Left lung (tissue), 10 donors: ENCODE measurements around the gene TRIM46. TPM values are rescaled to one million over a fixed set of nuclear protein-coding genes. Genes with fewer than 3 reads are reported as not detected.
"Not testable (repeated sequence)": the region's sequence is repeated elsewhere in the genome, so short reads cannot be mapped to it uniquely, and the experiment has no call there.

Experiments used
- ATAC-seq: fragments of 200-7000 bp; cut with Tn5 transposase; one replicate; pipeline ENCODE4 v1.9.1; 2020; ENCODE audit warnings: moderate library complexity
- DNase-seq, 4 donors: peaks; one replicate each; pipeline ENCODE4 v3.0.0-alpha.2; 2013 to 2020
- H3K27ac ChIP-seq, 2 donors: fragments of 200-600 bp; sonication (generic) in 1 of 2; one replicate each; pipeline versions ENCODE4 v1.5.0 to v1.8.0; 2020 to 2021
- H3K27me3 ChIP-seq, 2 donors: fragments of 200-600 bp; sonication (generic) in 1 of 2; one replicate each; pipeline versions ENCODE4 v1.5.0 to v1.8.0; 2020 to 2021
- H3K36me3 ChIP-seq, 2 donors: fragments of 200-600 bp; sonication (generic) in 1 of 2; one replicate each; pipeline versions ENCODE4 v1.5.0 to v1.8.0; 2020 to 2021
- H3K4me1 ChIP-seq, 2 donors: fragments of 200-600 bp; one replicate each; pipeline ENCODE4 v1.8.0; 2021
- H3K4me3 ChIP-seq, 2 donors: fragments of 200-600 bp; sonication (generic) in 1 of 2; one replicate each; pipeline versions ENCODE4 v1.5.0 to v1.8.0; 2020 to 2021; ENCODE audit warnings: mild to moderate bottlenecking in 1 of 2
- H3K9me3 ChIP-seq, 2 donors: fragments of 200-600 bp; sonication (generic) in 1 of 2; one replicate each; pipeline versions ENCODE4 v1.5.0 to v1.8.0; 2020 to 2021
- intact Hi-C, 2 donors: fragments of 100-400 bp; cut with DNase I; formaldehyde crosslinking; loops; one replicate each; pipeline versions ENCODE4 v1.11.2 to v1.14.2; 2022
- polyA plus RNA-seq, 6 donors: library from polyadenylated mRNA; unstranded; fragments of 120-200 nt; gene quantifications; one replicate each; pipeline ENCODE4 v1.2.1, GENCODE V29; 2013; ENCODE audit not compliant: insufficient read length in 6 of 6
- total RNA-seq, 2 donors: library from RNA; stranded (reverse); fragmentation: NEBNext Ultra II Directional; extraction: Animal tissue kit (Norgen Biotek cat#: 25700); gene quantifications; one replicate each; pipeline ENCODE4 v1.2.1, GENCODE V29; 2021
- TF ChIP-seq, protein P1 (sequence below), 2 donors: fragments of 200-600 bp; sonication (generic) in 1 of 2; IDR thresholded peaks; one replicate each; pipeline versions ENCODE4 v1.5.0 to v1.8.0; 2021; ENCODE audit warnings: antibody characterized with exemption in 2 of 2
- donor health status: DM: no; HTN: yes; CAD: no.
- donor health status: DM: no; HTN: no; CAD: no.

Gene TRIM46
- total and polyA plus RNA-seq, 8 donors = 0.45 to 6.2 (median 4.2) TPM

DNA sequence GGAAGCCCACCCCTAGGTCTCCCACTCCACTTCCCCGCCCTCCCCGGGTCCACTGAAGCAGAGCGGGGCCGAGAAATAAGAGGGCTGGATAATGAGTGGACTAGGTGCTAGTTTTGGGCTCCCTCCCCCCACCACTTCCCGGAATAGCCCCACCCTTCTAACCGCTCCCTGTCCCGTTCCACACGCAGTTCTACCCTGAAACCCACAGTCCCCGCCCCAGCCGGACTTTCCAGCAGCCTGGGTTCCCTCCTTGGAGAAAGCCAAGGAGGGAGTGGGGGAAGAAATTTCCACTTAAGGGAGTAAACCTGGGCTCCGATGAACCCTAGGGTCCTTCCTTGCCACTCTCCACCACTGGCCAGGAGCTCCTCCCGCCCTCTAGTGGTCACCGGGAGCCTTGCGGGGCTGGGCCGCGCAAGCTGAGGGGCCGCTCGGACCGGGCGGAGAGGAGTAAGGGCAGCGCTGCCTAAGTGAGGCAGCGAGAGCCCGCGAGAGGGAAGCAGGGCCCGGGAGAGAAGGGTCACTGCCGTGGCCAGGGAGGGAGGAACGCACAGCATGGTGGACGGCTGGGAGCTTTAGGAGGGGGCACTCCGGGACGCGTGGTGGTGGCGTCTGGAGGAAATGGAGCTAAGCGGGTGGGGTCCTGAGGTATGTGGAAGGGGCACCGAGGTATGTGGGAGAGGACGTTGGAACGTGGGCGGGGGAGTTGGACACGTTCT, 19.8 kb downstream of the TRIM46 start:
- H3K9me3 ChIP-seq = no peaks in the 10 kb centered on the region
- peak; percentile 79 for ATAC-seq

DNA sequence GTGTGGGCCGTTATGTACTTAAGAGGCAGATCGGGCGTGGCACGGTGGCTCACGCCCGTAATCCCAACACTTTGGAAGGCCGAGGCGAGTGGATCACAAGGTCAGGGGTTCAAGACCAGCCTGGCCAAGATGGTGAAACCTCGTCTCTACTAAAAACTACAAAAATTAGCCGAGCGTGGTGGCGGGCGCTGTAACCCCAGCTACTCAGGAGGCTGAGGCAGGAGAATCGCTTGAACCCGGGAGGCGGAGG, 20.3 kb downstream of the TRIM46 start:
- Histone ChIP-seq H3K4me3 (peak overlapping the region; percentile 38 to 52), H3K4me1 (peaks cover 9 to 40% of the 10 kb centered on the region in 2 donors), H3K27me3 (peaks cover 0 to 12% of the 10 kb centered on the region in 2 donors), H3K36me3 (peaks cover 0 to 21% of the 10 kb centered on the region in 2 donors), H3K27ac (peak overlapping the region; percentile 91 to 92)
- DNase-seq, H3K9me3 ChIP-seq, ATAC-seq, intact Hi-C loops: not testable (repeated sequence)

More for the DNA sequence above, 19.8 kb downstream of the TRIM46 start:
- DNase-seq = peak; percentile 88 to 98 (median 94)
- intact Hi-C loops = no loop called here
- peak overlapping the region; percentile 38 to 52 for H3K4me3 ChIP-seq
- peaks cover 0 to 17% of the 10 kb centered on the region in 2 donors for H3K36me3 ChIP-seq
- peaks cover 0 to 12% of the 10 kb centered on the region in 2 donors for H3K27me3 ChIP-seq
- H3K27ac ChIP-seq = peak overlapping the region; percentile 91 to 92
- TF ChIP-seq, protein P1, sequence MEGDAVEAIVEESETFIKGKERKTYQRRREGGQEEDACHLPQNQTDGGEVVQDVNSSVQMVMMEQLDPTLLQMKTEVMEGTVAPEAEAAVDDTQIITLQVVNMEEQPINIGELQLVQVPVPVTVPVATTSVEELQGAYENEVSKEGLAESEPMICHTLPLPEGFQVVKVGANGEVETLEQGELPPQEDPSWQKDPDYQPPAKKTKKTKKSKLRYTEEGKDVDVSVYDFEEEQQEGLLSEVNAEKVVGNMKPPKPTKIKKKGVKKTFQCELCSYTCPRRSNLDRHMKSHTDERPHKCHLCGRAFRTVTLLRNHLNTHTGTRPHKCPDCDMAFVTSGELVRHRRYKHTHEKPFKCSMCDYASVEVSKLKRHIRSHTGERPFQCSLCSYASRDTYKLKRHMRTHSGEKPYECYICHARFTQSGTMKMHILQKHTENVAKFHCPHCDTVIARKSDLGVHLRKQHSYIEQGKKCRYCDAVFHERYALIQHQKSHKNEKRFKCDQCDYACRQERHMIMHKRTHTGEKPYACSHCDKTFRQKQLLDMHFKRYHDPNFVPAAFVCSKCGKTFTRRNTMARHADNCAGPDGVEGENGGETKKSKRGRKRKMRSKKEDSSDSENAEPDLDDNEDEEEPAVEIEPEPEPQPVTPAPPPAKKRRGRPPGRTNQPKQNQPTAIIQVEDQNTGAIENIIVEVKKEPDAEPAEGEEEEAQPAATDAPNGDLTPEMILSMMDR (IDR thresholded peaks at IDR 0.05) = peak; percentile 97 to 99
- H3K4me1 ChIP-seq = peaks cover 9 to 40% of the 10 kb centered on the region in 2 donors

DNA sequence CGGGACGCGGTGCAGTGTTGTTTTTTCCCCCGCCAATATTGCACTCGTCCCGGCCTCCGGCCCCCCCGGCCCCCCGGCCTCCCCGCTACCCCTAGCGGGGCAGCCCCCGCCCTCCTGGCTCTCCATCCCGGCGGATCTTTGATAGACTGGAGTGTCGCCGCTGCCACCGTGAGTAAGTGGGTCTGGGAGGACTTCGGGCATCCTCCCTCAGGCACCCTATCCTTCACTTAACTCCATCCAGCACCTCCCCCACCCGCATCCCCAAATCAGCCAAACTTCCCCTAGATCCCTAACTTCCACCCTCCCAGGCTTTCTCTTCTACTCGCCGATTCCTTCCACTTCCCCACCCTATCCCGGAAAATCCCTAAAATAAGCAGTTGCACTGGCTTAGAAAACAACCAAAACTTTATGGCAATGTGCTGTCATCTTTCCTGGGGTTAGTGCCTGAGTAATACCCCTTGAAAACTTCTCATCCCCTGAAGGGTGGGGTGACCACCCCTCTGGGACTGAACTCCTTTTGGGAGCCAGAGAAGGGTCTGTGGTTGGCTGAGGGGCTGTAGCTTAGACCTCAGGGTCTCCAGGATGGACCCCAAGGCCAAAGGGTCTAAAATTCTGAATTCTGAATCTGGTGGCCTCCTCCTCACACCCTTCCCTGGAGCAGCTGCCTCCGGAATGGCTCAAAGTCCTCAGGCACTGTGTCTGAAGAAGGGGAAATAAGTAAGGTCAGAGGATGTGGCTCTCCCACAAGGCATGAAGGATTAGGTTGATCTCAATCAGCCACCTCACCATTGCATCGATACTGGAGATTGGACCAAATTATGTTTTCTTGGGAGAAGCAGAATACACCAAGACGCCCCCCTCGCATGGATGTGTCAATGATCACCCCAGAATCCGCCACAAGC, 21.8 kb downstream of the TRIM46 start:
- Histone ChIP-seq H3K36me3 (peaks cover 0 to 27% of the 10 kb centered on the region in 2 donors), H3K4me3 (peak overlapping the region; percentile 38 to 52), H3K4me1 (peaks cover 9 to 40% of the 10 kb centered on the region in 2 donors), H3K27ac (peak overlapping the region; percentile 91 to 92), H3K9me3 (no peaks in the 10 kb centered on the region), H3K27me3 (peaks cover 0 to 12% of the 10 kb centered on the region in 2 donors)
- ATAC-seq (no peak), DNase-seq (peak in 1 of 4 donors; percentile 26)
- TF ChIP-seq, protein P1 (IDR thresholded peaks at IDR 0.05) = no peak
- intact Hi-C loops = no loop called here

DNA sequence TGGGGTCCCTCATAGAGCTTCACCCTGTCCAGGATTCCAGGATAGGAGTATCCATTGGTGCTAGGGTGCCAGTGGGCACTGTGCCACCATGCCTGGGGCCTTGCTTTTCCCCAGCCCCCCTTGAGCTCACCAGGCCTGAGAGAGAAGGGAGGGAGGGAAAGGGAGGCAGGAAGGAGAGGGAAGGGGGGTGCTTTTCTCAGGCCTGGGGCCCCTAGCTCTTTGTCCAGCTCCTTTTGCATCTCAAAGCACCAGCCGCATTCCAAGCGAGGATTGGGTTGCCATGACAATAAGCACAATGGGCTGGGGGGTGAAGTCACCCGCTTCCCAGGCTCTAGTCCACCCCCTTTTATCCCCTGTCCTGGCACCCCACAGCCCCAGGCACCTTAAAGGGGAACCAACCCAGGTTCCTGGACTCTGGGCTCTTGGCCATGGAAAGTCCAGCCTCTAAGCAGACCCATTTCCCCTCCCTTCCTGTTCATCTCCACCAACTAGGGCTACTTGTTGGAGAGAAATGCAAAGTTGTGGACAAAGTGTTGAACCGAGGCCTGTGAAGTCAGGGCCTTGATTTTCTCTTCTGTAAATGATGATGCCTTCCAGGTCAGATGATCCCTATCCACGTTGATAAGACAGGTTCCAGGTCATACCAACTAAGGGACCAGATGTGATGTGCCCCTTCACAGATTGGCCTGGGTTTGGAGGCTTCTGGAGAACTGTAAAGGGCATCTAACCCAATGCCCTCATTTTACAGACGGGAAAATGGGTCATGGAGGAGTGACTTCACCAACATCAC, 22.6 kb downstream of the TRIM46 start:
- peak in 2 of 4 donors; percentile 32 to 39 for DNase-seq
- Histone ChIP-seq H3K27ac (no peak overlapping the region), H3K4me3 (peak overlapping the region in 1 of 2 donors; percentile 52), H3K9me3 (no peaks in the 10 kb centered on the region), H3K36me3 (peaks cover 0 to 32% of the 10 kb centered on the region in 2 donors), H3K4me1 (peaks cover 9 to 40% of the 10 kb centered on the region in 2 donors), H3K27me3 (peaks cover 0 to 12% of the 10 kb centered on the region in 2 donors)
- no peak for ATAC-seq
- TF ChIP-seq, protein P1 (IDR thresholded peaks at IDR 0.05) = no peak
- intact Hi-C loops = no loop called here

DNA sequence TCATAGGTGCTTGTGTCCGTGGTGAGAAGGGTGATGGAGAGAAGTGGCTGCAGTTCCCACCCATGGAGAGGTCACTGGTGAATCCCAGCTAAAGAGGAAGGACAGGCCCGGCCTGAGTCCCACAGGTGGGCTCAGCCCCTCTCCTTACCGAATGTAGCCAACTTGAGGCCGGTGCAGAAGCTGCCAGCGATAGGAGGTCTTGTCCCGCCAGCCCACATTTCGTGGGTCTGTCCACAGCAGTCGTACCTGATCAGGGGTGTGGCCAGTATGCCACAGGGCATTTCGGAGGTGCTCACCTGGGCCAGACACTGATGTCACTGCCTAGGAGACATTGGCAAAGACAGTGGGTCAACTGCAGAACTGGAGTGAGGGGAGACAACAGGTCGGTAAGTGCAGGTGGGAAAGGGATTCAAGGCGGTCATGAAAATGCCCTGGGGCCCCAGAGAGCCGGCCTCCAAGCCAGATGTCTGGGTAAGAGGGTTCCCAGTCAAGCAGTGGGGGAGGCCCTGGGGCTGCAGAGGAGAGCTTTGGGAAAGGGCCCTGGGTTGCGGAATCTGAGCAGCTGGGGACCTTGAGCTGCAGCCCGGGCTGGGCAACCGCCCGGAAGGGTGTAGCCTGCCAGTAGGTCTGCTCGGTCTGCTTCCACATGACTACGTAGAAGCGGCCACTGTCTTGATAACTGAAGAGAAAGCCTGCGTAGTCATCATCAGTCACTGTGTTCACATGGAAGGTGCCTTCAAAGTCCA, 23.4 kb downstream of the TRIM46 start:
- ATAC-seq (no peak), DNase-seq (peak in 2 of 4 donors; percentile 28 to 57)
- TF ChIP-seq, protein P1 (IDR thresholded peaks at IDR 0.05) = no peak
- H3K27ac ChIP-seq = no peak overlapping the region
- peaks cover 0 to 32% of the 10 kb centered on the region in 2 donors for H3K36me3 ChIP-seq
- no peak overlapping the region for H3K4me3 ChIP-seq
- peaks cover 9 to 40% of the 10 kb centered on the region in 2 donors for H3K4me1 ChIP-seq
- no peaks in the 10 kb centered on the region for H3K9me3 ChIP-seq
- H3K27me3 ChIP-seq = peaks cover 0 to 12% of the 10 kb centered on the region in 2 donors
- intact Hi-C loops = no loop called here
